OCI-LY3 (cell line): ENCODE results near the gene PIK3CA.

ENCODE experiments used
- CTCF ChIP-seq: fragments of 200-600, 300-600 bp; sonication (generic); IDR thresholded peaks from 2 replicates; pipeline ENCODE4 v1.5.1; 2014; ENCODE audit warnings: antibody characterized with exemption, low read length, low read depth
- EZH2phosphoT487 ChIP-seq: fragments of 200-600 bp; shearing (Covaris generic); IDR thresholded peaks from 2 replicates; pipeline ENCODE4 v1.6.1; 2018; ENCODE audit warnings: antibody characterized with exemption, mixed run types, low read depth

- TF ChIP-seq CTCF (no peak), EZH2phosphoT487 (no peak)
These were observed 44.4 kb downstream of the PIK3CA start for GRCh38 chr3:179192542-179192941.
